CD14-positive monocyte (primary cell): Measurements from ENCODE around the gene SLC24A3. TPM values are rescaled to one million over a fixed set of nuclear protein-coding genes. Genes with fewer than 3 reads are reported as not detected.

ENCODE experiments used
- DNase-seq, 3 donors: peaks; one replicate each; pipeline ENCODE4 v3.0.0-alpha.2; 2011 to 2022
- H2AFZ ChIP-seq: 2 replicates; pipeline ENCODE4 v1.6.0; 2012; ENCODE audit warnings: mild to moderate bottlenecking, low read depth, low read length, inconsistent platforms; ENCODE audit not compliant: insufficient read depth, poor library complexity, severe bottlenecking
- H3K27ac ChIP-seq, 2 donors: 1 replicate in 1 of 2; 2 replicates in 1 of 2; pipeline ENCODE4 v1.5.1; 2012 to 2013; ENCODE audit warnings: low read length in 2 of 2, control low read depth in 1 of 2, inconsistent platforms in 1 of 2, low read depth in 1 of 2, mild to moderate bottlenecking in 1 of 2
- H3K27me3 ChIP-seq, 2 donors: one replicate each; pipeline versions ENCODE4 v1.6.0 to v1.6.1; 2011 to 2013; ENCODE audit warnings: low read length in 2 of 2; ENCODE audit not compliant: control insufficient read depth in 2 of 2, insufficient read depth in 2 of 2
- H3K36me3 ChIP-seq, 2 donors: replicated peaks in 1 of 2; 1 replicate in 1 of 2; 2 replicates in 1 of 2; pipeline versions ENCODE4 v1.5.1 to v1.6.1; 2012 to 2013; ENCODE audit warnings: low read length in 2 of 2, control low read depth in 1 of 2, inconsistent platforms in 1 of 2, mild to moderate bottlenecking in 1 of 2; ENCODE audit not compliant: insufficient read depth in 2 of 2, control insufficient read depth in 1 of 2
- H3K4me1 ChIP-seq, 2 donors: 1 replicate in 1 of 2; 2 replicates in 1 of 2; pipeline versions ENCODE4 v1.5.1 to v1.6.1; 2012 to 2013; ENCODE audit warnings: low read length in 2 of 2, control low read depth in 1 of 2, inconsistent platforms in 1 of 2, mild to moderate bottlenecking in 1 of 2, moderate library complexity in 1 of 2; ENCODE audit not compliant: insufficient read depth in 2 of 2, control insufficient read depth in 1 of 2
- H3K4me2 ChIP-seq: replicated peaks from 2 replicates; pipeline ENCODE3; 2012; ENCODE audit warnings: low read length, moderate library complexity, mild to moderate bottlenecking; ENCODE audit not compliant: poor library complexity, severe bottlenecking; ENCODE audit errors: extremely low read depth
- H3K4me3 ChIP-seq, 3 experiments: fragments of 200-600 bp in 1 of 3; sonication (generic) in 1 of 3; replicated peaks in 1 of 3; 1 replicate in 2 of 3; 2 replicates in 1 of 3; pipeline ENCODE4 v1.5.1; 2011 to 2013; ENCODE audit warnings: low read length in 3 of 3, mild to moderate bottlenecking in 3 of 3, control low read depth in 2 of 3, low read depth in 2 of 3, inconsistent platforms in 1 of 3, moderate library complexity in 1 of 3
- H3K79me2 ChIP-seq: 2 replicates; pipeline ENCODE4 v1.6.0; 2012; ENCODE audit warnings: mild to moderate bottlenecking, control low read depth, inconsistent platforms, low read length, moderate library complexity; ENCODE audit not compliant: insufficient read depth
- H3K9ac ChIP-seq: 2 replicates; pipeline ENCODE4 v1.6.0; 2017; ENCODE audit warnings: low read length, mild to moderate bottlenecking; ENCODE audit not compliant: insufficient read depth, poor library complexity, severe bottlenecking
- H3K9me3 ChIP-seq, 2 donors: replicated peaks in 1 of 2; 1 replicate in 1 of 2; 2 replicates in 1 of 2; pipeline versions ENCODE4 v1.5.1 to v1.6.1; 2012 to 2013; ENCODE audit warnings: low read length in 2 of 2, control low read depth in 1 of 2; ENCODE audit not compliant: control insufficient read depth in 1 of 2, insufficient read depth in 1 of 2
- H4K20me1 ChIP-seq: 2 replicates; pipeline ENCODE4 v1.6.0; 2012; ENCODE audit warnings: mild to moderate bottlenecking, low read length, control low read depth, moderate library complexity; ENCODE audit not compliant: insufficient read depth
- H3K27ac Mint-ChIP-seq, 7 donors: one replicate each; pipeline ENCODE4 v1.8.0; 2020; ENCODE audit warnings: mild to moderate bottlenecking in 7 of 7, mixed read lengths in 7 of 7, moderate library complexity in 6 of 7, inconsistent platforms in 2 of 7
- H3K27me3 Mint-ChIP-seq, 3 donors: one replicate each; pipeline ENCODE4 v1.8.0; 2021 to 2022; ENCODE audit warnings: low read depth in 3 of 3, mild to moderate bottlenecking in 3 of 3, mixed read lengths in 3 of 3, moderate library complexity in 3 of 3, inconsistent platforms in 1 of 3
- H3K36me3 Mint-ChIP-seq, 2 donors: one replicate each; pipeline ENCODE4 v1.8.0; 2020; ENCODE audit warnings: mixed read lengths in 2 of 2, inconsistent platforms in 1 of 2, mild to moderate bottlenecking in 1 of 2
- H3K4me1 Mint-ChIP-seq: one replicate; pipeline ENCODE4 v1.8.0; 2020; ENCODE audit warnings: mild to moderate bottlenecking, mixed read lengths
- H3K4me3 Mint-ChIP-seq, 2 donors: one replicate each; pipeline ENCODE4 v1.8.0; 2020; ENCODE audit warnings: mild to moderate bottlenecking in 2 of 2, mixed read lengths in 2 of 2, moderate library complexity in 1 of 2
- H3K9me3 Mint-ChIP-seq, 7 donors: one replicate each; pipeline ENCODE4 v1.8.0; 2020 to 2022; ENCODE audit warnings: mixed read lengths in 7 of 7, mild to moderate bottlenecking in 6 of 7, moderate library complexity in 6 of 7, inconsistent platforms in 2 of 7
- WGBS: methylation state at CpG from one replicate; pipeline ENCODE4 v1.1.5; 2013; ENCODE audit warnings: missing lambda C conversion rate; ENCODE audit not compliant: insufficient coverage; 5-methylcytosine and 5-hydroxymethylcytosine counted together
- intact Hi-C, 2 donors: fragments of 100-400 bp; cut with micrococcal nuclease; formaldehyde crosslinking; loops; one replicate each; pipeline versions ENCODE4 v1.15.0 to v1.15.1; 2023
- polyA plus RNA-seq, 3 donors: library from polyadenylated mRNA; depleted of rRNA in 1 of 3; unstranded in 2 of 3; stranded (reverse) in 1 of 3; fragments of 300-500 nt in 2 of 3; fragments of >200 nt in 1 of 3; fragmentation: Illumina TruSeq in 2 of 3; gene quantifications; 1 replicate in 2 of 3; 2 replicates in 1 of 3; pipeline ENCODE4 v1.2.3, GENCODE V29; 2012 to 2021
- TF ChIP-seq, protein P1 (sequence below): fragments of 200-600 bp; IDR thresholded peaks from one replicate; pipeline ENCODE4 v1.8.0; 2022; ENCODE audit warnings: antibody characterized with exemption, mild to moderate bottlenecking

SLC24A3 gene
- polyA plus RNA-seq, 3 donors = 0.04 to 0.08 TPM; not detected in 1

DNA sequence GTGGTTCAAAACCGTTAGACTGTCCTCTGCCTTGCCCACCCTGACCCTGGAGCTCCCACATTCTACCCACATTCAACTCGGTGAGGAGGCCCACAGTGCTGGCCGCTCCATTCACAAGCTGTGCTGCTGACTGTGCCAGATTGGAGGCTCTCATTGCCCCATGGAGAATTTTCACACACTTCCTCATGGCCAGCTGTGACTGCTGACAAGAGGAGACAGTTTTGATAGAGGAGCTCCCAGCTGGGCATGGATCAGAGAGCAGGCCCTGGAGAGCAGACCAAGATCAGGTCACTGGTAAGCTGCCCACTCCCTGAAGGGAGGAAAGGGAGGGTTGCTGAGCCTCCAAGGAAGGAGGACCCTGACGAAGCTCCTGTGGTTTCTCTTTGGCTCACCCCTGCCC is 299.5 kb downstream of the SLC24A3 start:
- Mint-ChIP-seq H3K4me3 (no peak overlapping the region), H3K9me3 (peaks cover 0 to 2% (median 0%) of the 10 kb centered on the region in 7 donors), H3K27me3 (peaks cover 0 to 2% (median 0%) of the 10 kb centered on the region in 3 donors), H3K27ac (no peak overlapping the region), H3K4me1 (no peaks in the 10 kb centered on the region), H3K36me3 (no peaks in the 10 kb centered on the region)
- DNase-seq = no peak
- no peak overlapping the region for H2AFZ ChIP-seq
- no peak overlapping the region for H3K27ac ChIP-seq
- WGBS = 100% methylated on average over 3 of the region's 4 CpGs
- H3K4me3 ChIP-seq = no peak overlapping the region
- TF ChIP-seq, protein P1, sequence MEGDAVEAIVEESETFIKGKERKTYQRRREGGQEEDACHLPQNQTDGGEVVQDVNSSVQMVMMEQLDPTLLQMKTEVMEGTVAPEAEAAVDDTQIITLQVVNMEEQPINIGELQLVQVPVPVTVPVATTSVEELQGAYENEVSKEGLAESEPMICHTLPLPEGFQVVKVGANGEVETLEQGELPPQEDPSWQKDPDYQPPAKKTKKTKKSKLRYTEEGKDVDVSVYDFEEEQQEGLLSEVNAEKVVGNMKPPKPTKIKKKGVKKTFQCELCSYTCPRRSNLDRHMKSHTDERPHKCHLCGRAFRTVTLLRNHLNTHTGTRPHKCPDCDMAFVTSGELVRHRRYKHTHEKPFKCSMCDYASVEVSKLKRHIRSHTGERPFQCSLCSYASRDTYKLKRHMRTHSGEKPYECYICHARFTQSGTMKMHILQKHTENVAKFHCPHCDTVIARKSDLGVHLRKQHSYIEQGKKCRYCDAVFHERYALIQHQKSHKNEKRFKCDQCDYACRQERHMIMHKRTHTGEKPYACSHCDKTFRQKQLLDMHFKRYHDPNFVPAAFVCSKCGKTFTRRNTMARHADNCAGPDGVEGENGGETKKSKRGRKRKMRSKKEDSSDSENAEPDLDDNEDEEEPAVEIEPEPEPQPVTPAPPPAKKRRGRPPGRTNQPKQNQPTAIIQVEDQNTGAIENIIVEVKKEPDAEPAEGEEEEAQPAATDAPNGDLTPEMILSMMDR = no peak
- no peaks in the 10 kb centered on the region for H3K79me2 ChIP-seq
- no peaks in the 10 kb centered on the region for H3K27me3 ChIP-seq
- H3K36me3 ChIP-seq = no peaks in the 10 kb centered on the region
- H4K20me1 ChIP-seq = no peaks in the 10 kb centered on the region
- H3K9ac ChIP-seq = no peak overlapping the region
- H3K4me1 ChIP-seq = no peaks in the 10 kb centered on the region
- intact Hi-C loops = no loop called here
- H3K9me3 ChIP-seq = no peaks in the 10 kb centered on the region
- no peak overlapping the region for H3K4me2 ChIP-seq

DNA sequence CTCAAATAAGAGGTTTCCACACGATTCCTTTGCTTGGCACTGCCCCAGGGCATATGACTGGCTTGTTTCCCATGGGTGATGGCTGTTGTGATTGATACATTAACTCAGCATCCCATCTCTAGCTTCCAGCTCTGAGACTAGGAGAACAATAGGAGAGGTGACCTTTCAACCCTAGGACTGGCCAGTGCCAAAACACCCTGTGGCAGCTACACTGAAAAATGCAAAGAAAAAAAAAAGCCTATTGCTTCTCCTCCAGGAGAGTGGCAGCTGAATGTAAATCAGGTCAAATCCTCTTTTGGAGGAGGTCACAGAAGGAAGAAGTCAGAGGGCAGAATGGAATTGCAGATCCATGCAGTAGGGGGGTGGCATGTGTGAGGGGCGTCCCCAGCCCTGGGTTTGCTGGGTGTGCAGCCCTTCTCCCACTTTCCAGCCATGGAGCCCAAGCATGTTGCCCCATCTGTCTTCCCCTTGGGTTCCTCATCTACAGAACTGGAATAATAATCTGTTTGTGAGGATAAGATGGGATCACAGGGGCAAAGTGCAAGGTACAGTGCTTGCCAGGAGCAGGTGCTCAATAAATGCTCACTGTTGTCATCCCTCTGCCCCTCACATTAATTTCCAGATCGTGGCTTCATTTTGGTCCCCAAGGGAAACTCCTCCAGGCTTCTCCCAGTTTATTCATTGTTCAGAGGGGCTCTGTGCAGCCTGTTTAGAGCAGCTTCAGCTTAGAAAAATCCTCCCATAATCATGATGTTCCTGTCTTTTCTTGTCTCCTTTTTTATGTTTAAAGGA is 300.6 kb downstream of the SLC24A3 start:
- intact Hi-C loops = no loop called here
- Mint-ChIP-seq H3K9me3 (peaks cover 0 to 2% (median 0%) of the 10 kb centered on the region in 7 donors), H3K4me1 (no peaks in the 10 kb centered on the region), H3K27me3 (peaks cover 0 to 2% (median 0%) of the 10 kb centered on the region in 3 donors), H3K27ac (no peak overlapping the region), H3K36me3 (no peaks in the 10 kb centered on the region), H3K4me3 (no peak overlapping the region)
- WGBS = 75% methylated on average over 1 of the region's 3 CpGs
- no peak overlapping the region for H3K27ac ChIP-seq
- no peaks in the 10 kb centered on the region for H3K4me1 ChIP-seq
- no peaks in the 10 kb centered on the region for H4K20me1 ChIP-seq
- H3K9me3 ChIP-seq = no peaks in the 10 kb centered on the region
- H3K4me2 ChIP-seq = no peak overlapping the region
- no peaks in the 10 kb centered on the region for H3K79me2 ChIP-seq
- H3K36me3 ChIP-seq = no peaks in the 10 kb centered on the region
- no peak overlapping the region for H2AFZ ChIP-seq
- no peak for DNase-seq
- no peak overlapping the region for H3K4me3 ChIP-seq
- no peak overlapping the region for H3K9ac ChIP-seq
- no peaks in the 10 kb centered on the region for H3K27me3 ChIP-seq
- TF ChIP-seq, protein P1 = no peak
